Activated T-cell treated with anti-CD3 and anti-CD28 coated beads for 4 hours (primary cell): ENCODE results near the gene ZNF594.
"Not testable (repeated sequence)": the region's sequence is repeated elsewhere in the genome, so short reads cannot be mapped to it uniquely, and the experiment has no call there.

ENCODE experiments used
- DNase-seq: peaks from one replicate; pipeline ENCODE4 v3.0.0-alpha.2; 2020

ZNF594 gene

DNA sequence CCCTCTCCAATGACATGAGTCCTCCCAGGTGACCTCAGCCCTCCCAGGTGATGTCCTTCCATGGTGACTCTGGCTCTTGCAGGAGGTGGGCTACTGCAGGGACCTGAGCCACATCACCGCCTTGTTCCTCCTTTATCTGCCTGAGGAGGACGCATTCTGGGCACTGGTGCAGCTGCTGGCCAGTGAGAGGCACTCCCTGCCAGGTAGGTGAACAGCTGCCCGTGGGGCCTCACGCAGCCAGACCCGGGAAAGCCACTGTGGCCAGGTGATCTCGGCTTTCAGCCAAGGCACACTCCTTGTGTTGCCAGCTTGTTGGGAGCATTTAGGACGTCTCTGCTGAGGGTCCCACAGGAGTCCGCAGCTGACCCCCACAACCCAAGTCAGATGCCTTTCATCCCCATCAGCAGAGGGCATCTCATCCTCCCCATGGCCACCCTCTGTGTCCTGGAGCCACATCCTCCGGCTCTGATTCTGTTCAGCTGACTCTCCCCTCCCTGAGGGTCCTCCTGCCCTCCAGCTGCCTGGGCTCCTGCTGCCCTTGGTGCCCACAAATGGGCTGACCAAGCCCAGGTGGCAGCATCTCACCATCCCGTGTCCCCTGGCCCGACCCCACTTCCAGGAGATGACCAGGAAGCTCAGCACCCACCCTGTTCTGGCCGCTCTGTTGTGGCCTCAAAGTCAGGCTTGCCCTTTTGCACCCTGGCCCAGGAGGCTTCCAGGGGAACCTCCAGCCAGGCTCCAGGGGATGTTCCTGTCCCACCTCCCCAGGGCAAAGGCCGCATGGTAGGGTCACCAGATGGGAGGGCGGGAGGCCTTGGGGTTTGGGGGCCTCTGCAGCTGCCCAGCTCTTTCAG lies 55.7 kb downstream of the ZNF594 start:
- DNase-seq = no peak

DNA sequence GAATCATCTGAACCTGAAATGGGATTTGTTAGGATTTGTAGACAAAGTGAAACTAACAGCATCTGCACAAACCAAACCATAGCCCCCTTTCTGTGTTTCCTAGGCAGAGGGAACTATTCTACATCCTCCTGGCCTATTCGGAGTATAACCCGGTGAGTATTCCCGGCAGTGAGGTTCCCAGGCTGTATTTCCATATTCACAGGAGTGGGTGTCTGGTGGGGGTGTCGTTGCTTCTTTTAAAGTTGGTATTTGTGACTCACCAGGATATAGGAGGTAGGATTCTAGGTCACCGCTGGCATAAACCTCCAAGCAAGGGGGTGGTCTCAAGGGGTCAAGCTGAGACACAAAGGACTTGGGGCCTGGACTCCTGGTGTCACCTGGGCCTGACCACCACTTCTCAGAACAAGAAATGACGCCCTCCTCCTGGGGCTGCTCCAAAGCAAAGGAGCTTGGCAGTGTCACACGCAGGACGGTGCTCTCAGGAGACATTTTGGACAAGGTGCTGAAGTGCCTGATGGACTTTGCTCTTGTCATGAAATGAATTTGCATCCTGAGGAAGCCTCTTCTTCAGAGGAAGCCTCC lies 56.4 kb downstream of the ZNF594 start:
- not testable (repeated sequence) for DNase-seq

DNA sequence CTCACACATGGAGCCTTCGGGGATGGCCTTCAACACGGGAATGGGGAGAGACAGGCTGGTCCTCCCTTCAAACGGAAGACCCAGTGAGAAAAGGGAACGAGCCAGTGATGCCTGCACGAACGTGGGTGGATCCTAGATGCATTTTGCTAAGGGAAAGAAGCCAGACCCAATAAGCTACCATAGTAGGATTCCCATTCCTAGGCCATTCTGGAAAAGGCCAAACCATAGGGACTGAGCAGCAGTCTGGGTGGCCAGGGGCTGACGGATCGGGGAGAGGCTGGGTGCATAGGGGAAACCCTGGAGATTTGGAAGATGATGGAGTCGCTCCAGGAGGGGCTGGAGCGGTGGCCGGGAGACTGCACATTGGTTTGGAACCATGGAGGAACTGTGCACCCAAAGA lies 57.1 kb downstream of the ZNF594 start:
- DNase-seq = not testable (repeated sequence)

DNA sequence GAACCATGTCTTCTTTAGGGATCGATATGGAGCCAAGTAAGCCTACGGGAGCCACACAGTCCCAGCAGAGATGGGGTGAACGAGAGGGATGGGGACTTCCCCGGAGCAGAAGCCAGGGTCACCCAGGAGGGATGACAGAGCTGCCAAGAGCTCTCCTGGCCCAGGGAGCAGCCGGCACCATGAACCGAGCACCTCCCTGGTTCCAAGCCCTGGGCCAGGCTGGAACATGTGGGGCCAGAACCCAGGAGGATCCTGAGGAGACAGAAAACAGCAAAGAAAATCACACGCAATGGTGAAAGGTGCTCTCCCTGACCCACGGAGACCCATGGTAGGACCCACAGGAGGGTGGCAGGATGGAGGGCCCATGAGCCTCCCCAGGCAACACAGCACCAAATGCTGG lies 57.7 kb downstream of the ZNF594 start:
- DNase-seq = not testable (repeated sequence)

DNA sequence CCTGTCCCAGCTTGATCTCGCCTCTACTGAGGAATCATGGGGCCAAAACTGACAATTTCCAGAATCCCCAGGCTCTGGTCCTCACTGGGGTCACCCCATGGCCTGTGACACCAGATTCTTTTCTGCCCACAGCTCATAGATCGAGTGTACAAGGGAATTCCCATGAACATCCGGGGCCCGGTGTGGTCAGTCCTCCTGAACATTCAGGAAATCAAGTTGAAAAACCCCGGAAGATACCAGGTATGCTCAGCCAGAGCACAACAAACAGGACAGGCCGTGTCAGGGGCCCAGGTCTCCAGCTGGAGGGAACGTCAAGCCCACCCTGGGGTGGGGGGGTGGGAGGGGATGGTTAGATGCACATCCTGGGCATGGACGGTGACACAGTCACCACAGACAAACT lies 58.4 kb downstream of the ZNF594 start:
- no peak for DNase-seq

DNA sequence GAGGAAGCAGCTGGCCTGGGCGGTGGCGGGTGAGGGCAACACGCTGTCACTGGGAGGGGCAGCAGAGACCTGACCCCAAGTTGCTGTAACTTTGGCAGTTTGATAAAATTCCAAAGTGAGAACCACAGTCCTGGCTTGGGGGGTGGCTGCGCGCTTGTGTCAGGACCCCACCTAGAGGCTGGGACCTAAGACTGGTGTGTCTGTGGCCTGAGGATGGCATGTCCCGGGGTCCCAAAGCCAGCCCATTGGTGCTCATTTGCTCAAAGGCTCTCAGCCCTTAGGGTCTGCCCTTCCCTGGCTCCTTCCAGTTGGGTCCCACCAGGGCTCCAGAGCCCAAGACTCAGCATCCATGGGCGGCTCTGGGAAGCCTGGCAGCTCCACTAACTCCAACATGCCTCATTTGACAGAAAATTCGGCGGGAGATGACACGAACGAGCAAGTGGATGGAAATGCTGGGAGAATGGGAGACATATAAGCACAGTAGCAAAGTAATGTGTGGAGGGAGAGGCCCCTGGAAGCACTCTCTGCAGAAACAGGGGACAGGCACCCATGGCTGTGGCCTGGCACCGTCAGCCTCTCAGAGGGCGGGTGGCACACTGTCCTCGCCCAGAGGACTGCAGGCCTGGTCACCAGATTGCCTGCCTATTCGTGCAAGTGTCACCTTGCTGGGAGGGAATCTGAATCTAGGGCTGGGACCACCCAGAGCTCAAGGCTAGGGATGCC lies 59.0 kb downstream of the ZNF594 start:
- DNase-seq = not testable (repeated sequence)

DNA sequence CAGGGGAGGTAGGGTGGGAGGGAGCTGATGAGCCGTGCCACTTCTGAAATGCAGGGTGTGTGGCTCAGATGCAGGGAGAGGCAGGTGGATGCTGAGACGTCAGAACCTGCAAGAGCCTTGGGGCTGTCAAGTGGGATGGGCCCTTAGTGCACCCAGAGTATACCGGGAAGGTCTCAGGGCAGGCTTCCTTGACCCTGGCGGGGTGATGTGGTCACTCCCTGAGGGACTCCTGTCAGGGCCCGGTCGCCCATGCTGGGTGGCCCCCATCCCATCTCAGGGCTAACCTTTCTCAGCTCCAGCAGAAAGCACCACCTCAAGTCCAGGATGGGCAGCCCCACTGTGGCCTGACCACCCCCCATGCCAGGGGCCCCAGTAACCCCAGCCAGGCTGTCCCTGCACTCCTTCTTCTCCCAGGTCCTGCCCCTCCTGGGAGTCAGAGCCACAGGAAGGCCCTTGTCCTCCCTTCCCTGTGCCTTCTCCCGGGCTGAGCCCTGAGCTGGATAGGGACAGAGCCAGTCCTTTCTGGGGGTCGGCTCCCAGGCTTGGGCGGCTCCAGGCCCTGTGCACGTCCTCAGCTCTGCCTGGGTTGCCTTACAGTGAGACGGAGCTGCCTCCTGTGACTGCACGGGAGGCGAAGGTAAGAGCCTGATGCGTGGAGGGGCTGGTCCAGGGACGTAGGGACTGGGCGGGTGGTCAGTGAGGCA lies 59.7 kb downstream of the ZNF594 start:
- DNase-seq = not testable (repeated sequence)

DNA sequence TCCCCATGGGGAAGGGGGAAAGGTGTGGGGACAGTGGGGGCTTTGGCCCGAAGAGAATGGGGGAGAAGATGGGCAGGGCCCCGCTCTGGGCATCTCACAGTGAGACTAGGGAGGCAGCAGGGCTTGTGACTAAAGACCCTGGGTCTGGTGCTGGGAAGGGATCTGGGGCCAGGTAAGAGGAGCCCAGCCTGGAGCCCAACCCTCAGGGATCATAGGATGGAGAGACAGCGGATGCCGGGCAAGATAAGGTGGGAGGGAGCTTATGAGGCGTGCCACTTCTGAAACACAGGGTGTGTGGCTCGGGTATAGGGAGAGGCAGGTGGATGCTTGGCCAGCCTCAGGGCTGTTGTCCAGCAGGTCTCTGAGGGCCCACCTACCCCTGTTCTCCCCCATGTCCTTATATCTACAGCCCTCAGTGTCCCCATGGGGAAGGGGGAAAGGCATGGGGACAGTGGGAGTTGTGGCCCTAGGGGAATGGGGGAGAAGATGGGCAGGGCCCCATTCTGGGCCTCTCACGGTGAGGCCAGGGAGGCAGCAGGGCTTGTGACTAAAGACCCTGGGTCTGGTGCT lies 60.4 kb downstream of the ZNF594 start:
- no peak for DNase-seq

DNA sequence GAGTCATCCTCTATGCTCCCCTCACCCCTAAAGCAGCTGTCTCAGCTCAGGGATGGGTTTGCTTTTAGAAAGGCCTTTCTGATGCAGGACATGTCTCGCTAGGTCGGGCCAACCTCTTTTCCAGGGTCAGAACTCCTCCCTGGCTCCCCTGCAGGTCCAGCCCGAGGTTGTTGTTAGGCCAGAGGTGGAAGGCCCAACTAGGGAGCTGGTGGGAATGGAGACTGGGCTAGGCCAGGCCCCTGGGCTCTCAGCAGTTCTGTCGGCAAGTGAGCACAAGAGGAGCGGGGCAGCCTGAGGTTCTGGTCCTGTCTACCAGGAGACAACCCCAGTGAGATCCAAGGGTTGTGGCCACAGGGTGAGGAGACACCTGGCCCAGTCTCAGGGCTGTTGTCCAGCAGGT lies 61.0 kb downstream of the ZNF594 start:
- DNase-seq = not testable (repeated sequence)

DNA sequence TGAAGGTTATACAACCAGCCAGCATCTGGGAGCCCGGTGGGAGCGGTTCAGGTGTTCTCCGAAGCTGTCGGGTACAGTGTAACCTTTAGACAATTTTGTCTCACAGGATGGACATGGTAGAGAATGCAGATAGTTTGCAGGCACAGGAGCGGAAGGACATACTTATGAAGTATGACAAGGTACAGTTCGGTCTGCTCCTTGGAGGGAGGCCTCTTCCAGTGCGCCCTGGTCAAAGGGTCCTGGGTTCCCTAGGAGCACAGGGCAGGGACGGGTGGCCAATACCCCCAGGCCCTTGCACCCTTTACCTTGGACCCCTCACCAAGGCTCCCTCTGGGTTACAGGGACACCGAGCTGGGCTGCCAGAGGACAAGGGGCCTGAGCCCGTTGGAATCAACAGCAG lies 61.4 kb downstream of the ZNF594 start:
- DNase-seq = not testable (repeated sequence)

DNA sequence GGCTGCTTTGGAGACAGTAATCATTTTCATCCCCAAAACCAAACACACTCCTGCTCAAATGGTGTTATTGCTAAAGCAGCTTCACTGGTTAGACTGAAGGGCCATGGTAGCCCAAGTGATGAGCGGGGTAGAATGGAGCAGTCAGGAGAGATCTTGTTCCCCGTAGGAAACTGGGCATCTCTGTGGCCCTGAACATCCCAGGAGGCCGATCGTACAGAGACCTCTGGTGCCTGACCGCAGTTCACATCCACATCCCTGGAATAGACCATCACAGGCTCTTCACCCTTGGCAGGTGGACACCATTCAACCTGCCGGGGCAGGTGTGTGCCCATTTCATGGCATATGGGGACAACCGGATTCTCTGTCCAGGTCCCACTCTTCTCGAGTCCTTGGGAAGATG lies 61.9 kb downstream of the ZNF594 start:
- DNase-seq = not testable (repeated sequence)
